HG03439 (cell line): ENCODE data around the gene ENPP4.
A peak's percentile ranks its signal among the peaks of the same experiment; 100 is the strongest.
"Not testable (repeated sequence)": the region's sequence is repeated elsewhere in the genome, so short reads cannot be mapped to it uniquely, and the experiment has no call there.

ENCODE experiments used
- ATAC-seq: cut with Tn5 transposase; IDR thresholded peaks from one replicate; pipeline ENCODE4 v1.9.1; 2021; ENCODE audit warnings: mild to moderate bottlenecking, moderate library complexity; ENCODE audit not compliant: unreplicated experiment

The ENPP4 gene

GRCh38 chr6:46130666-46131065 lies 877 bp downstream of the ENPP4 start:
- no peak for ATAC-seq

GRCh38 chr6:46131291-46131690 lies 1.5 kb downstream of the ENPP4 start:
- ATAC-seq: not testable (repeated sequence)

- no peak for ATAC-seq
Observed at GRCh38 chr6:46134216-46134615, 4.4 kb downstream of the ENPP4 start.

GRCh38 chr6:46135176-46135575 lies 5.4 kb downstream of the ENPP4 start:
- ATAC-seq: no peak

GRCh38 chr6:46136831-46137230 lies 7.0 kb downstream of the ENPP4 start:
- ATAC-seq: no peak

GRCh38 chr6:46137387-46137786 lies 7.6 kb downstream of the ENPP4 start:
- peak; percentile 66 for ATAC-seq

GRCh38 chr6:46138281-46138680 lies 8.5 kb downstream of the ENPP4 start:
- no peak for ATAC-seq

GRCh38 chr6:46144270-46144669 lies 14.5 kb downstream of the ENPP4 start:
- ATAC-seq: no peak

- not testable (repeated sequence) for ATAC-seq
Observed at GRCh38 chr6:46149066-46149465, 19.3 kb downstream of the ENPP4 start.

GRCh38 chr6:46156701-46157100 lies 26.9 kb downstream of the ENPP4 start:
- no peak for ATAC-seq

- ATAC-seq: no peak
Observed at GRCh38 chr6:46159229-46159628, 29.4 kb downstream of the ENPP4 start.

GRCh38 chr6:46160102-46160501 lies 30.3 kb downstream of the ENPP4 start:
- ATAC-seq: no peak

- ATAC-seq: peak; percentile 81
Observed at GRCh38 chr6:46170357-46171289, 40.8 kb downstream of the ENPP4 start, which contains the start of gene ENPP5. Gene ENPP5, minus strand, starts transcription at chr6:46170980. Its CDS starts 2,718 bp downstream, at chr6:46168262.

- no peak for ATAC-seq
Observed at GRCh38 chr6:46172176-46172575, 42.4 kb downstream of the ENPP4 start.

GRCh38 chr6:46174904-46175303 lies 45.1 kb downstream of the ENPP4 start:
- no peak for ATAC-seq

GRCh38 chr6:46175446-46175845 lies 45.7 kb downstream of the ENPP4 start:
- peak; percentile 78 for ATAC-seq

GRCh38 chr6:46175976-46176375 lies 46.2 kb downstream of the ENPP4 start:
- peak; percentile 49 for ATAC-seq

GRCh38 chr6:46184114-46184513 lies 54.3 kb downstream of the ENPP4 start:
- no peak for ATAC-seq

- no peak for ATAC-seq
Observed at GRCh38 chr6:46186583-46186982, 56.8 kb downstream of the ENPP4 start.

- ATAC-seq: no peak
Observed at GRCh38 chr6:46189726-46190125, 59.9 kb downstream of the ENPP4 start.

- no peak for ATAC-seq
Observed at GRCh38 chr6:46190889-46191288, 61.1 kb downstream of the ENPP4 start.

GRCh38 chr6:46191961-46192360 lies 62.2 kb downstream of the ENPP4 start:
- ATAC-seq: no peak
